SK-N-SH (cell line): Measurements from ENCODE around the gene SLC25A24.
"Not testable (repeated sequence)": the region's sequence is repeated elsewhere in the genome, so short reads cannot be mapped to it uniquely, and the experiment has no call there.

Experiments
- POLR2AphosphoS5 ChIP-seq: IDR thresholded peaks from 2 replicates; pipeline ENCODE4 v1.6.1; 2012; ENCODE audit warnings: low read depth, low read length
- REST ChIP-seq: IDR thresholded peaks from 2 replicates; pipeline ENCODE4 v1.6.1; 2012; ENCODE audit warnings: mild to moderate bottlenecking, low read depth, low read length, moderate library complexity
- TAF1 ChIP-seq: IDR thresholded peaks from 2 replicates; pipeline ENCODE4 v1.6.1; 2012; ENCODE audit warnings: low read depth, mild to moderate bottlenecking, low read length, moderate library complexity, borderline replicate concordance
- USF1 ChIP-seq: IDR thresholded peaks from 2 replicates; pipeline ENCODE4 v1.4.0; 2012; ENCODE audit warnings: low read depth, borderline replicate concordance
- TF ChIP-seq, protein P1 (sequence below): fragments of 200-600 bp; sonication (generic); IDR thresholded peaks from 2 replicates; pipeline ENCODE4 v1.6.1; 2017; ENCODE audit warnings: antibody characterized with exemption, mild to moderate bottlenecking, moderate library complexity

- not testable (repeated sequence) for TF ChIP-seq REST, TAF1, USF1, POLR2AphosphoS5
- TF ChIP-seq, protein P1, sequence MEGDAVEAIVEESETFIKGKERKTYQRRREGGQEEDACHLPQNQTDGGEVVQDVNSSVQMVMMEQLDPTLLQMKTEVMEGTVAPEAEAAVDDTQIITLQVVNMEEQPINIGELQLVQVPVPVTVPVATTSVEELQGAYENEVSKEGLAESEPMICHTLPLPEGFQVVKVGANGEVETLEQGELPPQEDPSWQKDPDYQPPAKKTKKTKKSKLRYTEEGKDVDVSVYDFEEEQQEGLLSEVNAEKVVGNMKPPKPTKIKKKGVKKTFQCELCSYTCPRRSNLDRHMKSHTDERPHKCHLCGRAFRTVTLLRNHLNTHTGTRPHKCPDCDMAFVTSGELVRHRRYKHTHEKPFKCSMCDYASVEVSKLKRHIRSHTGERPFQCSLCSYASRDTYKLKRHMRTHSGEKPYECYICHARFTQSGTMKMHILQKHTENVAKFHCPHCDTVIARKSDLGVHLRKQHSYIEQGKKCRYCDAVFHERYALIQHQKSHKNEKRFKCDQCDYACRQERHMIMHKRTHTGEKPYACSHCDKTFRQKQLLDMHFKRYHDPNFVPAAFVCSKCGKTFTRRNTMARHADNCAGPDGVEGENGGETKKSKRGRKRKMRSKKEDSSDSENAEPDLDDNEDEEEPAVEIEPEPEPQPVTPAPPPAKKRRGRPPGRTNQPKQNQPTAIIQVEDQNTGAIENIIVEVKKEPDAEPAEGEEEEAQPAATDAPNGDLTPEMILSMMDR, result not testable (repeated sequence)
Observed at GRCh38 chr1:108226855-108227254, 26.7 kb upstream of the SLC25A24 start.
